CD4-positive, alpha-beta T cell treated with Interferon gamma for 1 hour (primary cell): ENCODE results near the gene HEBP1.
"Not testable (repeated sequence)": the region's sequence is repeated elsewhere in the genome, so short reads cannot be mapped to it uniquely, and the experiment has no call there.

Experiments used
- DNase-seq: peaks from one replicate; pipeline ENCODE4 v3.0.0-alpha.2; 2020

The HEBP1 gene, protein sequence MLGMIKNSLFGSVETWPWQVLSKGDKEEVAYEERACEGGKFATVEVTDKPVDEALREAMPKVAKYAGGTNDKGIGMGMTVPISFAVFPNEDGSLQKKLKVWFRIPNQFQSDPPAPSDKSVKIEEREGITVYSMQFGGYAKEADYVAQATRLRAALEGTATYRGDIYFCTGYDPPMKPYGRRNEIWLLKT

DNA sequence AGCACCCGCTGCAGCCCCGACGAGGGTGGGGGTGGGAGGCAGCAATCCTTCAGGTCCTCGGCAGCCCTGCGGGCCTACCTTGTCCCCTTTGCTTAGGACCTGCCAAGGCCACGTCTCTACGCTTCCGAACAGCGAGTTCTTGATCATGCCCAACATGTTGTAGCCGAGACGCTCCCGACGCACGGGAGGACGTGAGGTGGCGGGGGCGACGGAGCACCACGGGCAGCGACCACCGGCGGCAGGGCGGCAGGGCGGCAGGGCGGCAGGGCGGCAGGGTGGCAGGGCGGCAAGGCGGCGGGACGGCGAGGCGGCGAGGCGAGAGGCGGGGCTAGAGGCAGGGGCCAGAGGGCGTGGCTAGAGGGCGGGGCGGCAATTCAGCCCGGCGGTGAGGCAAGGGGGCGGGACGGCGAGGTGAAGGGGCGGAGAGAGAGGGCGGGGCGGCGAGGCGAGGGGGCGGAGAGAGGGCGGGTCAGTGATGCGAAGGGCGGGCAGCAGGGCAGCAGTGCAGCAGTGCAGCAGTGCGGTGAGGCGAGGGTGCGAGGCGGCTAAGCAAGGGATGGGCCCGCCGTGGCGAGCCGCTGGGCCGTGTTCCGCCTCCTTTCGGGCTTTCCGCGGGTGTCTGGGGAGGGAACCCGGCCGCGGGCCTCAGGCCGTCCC, at the start of gene HEBP1:
Gene HEBP1 (minus strand): TSS at position 307 of the 657 bp plus-strand sequence. CDS start 151 bp downstream, at position 156.
- peak; percentile 91 for DNase-seq

DNA sequence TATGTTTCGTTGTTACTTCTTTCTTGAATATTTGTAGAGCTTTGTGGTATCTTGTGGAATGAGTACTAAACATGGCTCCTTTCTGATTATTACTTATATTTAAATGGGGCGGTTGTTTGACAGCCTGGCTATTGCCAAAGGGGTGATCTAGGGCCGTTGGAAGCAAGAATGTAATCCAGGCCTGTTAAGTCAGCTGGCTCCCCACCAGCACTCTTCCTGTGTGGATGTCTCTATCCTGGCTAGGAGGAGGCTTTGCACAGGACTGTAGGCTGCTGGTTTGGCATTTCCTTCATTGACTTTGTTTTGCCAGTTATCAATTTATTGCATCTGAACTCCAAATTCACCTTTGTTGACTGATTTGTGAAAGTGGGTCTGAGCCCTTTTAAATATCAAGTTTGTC, 49.8 kb upstream of the HEBP1 start:
- DNase-seq = no peak

DNA sequence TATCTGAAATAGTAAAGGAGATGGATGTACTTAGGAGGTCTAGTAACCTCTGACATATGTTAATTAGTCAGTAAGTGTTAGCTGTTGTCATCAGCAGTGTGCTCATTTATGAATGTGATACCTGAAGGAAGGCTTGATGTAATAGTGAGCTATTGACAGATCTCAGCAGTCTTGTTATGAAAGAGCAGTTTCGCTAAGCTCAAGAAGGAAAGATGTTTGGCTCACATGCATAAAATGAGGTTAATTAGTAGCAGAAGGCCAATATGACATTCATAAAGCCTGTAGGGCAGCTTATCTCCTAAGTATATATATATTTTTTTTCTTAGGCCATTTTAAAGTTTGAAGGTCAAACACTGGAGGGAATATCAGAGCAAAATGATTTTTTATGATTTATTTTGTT, 46.9 kb upstream of the HEBP1 start:
- no peak for DNase-seq

DNA sequence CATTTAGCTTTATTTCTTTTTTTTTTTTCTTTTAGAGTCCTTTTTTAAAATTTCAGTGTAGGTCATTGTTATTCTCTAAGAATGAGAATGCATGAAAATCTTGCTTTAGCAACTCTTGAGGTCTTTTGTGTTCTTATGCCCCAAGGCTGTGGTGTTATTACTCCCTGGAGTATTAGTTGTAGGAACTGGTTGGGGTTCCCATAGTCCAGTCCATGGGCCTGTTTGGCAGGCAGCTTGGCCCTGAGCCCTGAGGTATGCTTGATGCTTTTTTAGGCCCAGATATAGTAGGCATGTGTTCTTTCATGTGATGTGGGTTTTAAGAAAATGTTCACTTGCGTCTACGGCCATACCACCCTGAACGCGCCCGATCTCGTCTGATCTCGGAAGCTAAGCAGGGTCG, 45.8 kb upstream of the HEBP1 start:
- DNase-seq = no peak

DNA sequence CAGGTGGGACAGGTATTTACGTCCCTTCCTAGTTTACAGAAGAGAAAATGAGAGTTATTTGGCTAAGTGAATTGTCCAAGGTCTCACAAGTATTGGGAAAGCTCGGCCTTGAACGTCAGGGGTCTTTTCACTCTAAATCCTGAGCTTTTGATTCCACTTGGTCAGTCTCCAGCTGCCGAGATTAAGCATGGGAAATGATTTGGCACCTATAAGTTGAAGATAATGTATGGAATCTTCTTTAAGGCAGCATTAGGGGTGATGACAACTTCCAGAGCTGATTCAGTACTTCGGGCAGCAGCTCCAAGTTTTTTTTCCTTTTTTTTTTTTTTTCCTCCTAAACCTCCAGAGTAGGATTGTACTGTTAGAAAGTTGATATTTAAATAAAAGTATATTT, 44.8 kb upstream of the HEBP1 start:
- DNase-seq = no peak

DNA sequence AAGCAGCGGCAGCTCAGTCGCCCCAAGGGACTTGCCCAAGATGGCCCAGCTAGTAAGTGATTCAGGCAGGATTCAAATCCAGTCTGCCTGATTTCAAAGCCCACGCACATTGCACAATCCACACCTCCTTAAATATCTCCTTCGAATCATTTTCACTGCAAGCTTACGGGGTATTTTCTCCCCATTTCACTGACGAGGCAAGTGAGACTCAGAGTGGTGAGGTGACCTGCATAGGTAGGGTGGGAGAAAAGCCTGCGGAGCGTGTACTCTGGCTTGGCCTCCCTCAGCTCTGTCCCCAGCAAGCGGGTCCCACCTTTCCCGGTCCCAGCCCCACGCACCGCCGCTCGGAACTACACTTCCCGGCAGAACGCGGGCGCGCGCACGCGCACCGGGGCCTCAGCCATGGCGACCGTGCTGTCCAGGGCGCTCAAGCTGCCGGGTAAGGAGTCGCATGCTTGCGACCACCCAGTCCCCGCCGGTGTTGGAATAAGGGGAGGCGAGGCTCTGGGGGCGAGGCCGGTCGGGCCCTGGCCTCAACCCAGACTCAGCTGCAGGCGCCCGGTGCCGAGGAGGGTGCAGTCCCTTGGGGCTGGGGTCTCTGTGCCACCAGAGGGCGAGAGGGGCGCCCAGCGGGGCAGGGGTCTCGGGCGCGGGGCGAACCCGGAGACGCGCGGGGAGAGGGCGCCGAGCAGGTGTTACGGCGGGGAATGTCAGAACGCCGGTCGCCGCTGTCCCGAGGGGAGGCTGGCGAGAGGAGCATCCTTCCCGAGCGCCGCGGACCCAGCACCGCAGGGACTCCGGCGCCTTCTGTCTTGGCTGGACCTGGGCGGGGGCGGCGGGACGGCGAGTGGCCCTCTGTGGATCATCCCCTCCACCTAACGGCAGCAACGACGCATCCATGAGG, 44.2 kb upstream of the HEBP1 start, which contains the start of gene FAM234B:
Gene FAM234B (plus strand): TSS at position 380 of the 904 bp plus-strand sequence. CDS start 23 bp downstream, at position 403.
- peak; percentile 72 for DNase-seq

DNA sequence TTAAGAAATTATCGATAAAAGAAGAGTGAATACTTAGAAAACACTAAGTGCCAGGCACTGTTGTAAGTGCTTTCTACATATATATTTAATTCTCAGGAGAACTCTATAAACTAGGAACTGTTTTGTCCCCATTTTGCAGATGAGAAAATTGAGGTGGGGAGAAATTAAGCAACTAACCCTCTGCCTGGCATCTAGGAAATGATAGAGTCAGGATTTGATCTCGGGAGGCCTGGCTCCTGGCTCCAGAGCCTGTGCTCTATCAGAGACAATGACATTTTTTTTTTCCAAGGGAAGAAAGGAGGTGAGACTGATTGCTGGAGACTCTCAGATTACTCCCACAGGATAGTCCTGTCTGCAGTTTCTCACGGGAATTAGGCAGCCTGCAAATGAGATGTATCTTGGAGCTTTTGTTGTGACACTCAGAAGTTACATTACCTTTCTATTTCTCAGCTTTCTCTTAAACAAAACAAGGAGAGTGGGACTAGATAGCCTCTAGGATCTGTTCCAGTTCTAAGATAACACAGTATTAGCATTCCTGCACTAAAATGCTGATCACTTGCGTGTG, 42.7 kb upstream of the HEBP1 start:
- no peak for DNase-seq

DNA sequence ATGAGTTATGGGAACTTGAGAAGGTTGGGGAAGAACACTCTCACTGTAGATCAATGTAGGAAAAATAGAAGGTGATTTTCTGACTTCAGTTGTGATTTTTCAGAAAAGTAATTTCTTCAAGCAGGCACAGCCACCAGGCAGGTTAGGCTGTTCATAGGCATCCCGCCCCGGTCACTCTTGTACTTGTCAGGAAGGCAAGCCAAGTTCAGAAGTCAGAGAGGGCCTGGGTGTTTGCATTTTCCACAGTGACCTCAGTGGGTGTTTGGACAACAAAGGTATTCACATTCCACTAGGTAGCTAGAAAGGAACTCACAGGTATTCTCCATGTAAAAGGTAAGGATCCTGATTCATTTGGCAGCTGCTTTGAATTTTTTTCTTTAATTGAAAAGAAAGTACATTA, 41.2 kb upstream of the HEBP1 start:
- no peak for DNase-seq

DNA sequence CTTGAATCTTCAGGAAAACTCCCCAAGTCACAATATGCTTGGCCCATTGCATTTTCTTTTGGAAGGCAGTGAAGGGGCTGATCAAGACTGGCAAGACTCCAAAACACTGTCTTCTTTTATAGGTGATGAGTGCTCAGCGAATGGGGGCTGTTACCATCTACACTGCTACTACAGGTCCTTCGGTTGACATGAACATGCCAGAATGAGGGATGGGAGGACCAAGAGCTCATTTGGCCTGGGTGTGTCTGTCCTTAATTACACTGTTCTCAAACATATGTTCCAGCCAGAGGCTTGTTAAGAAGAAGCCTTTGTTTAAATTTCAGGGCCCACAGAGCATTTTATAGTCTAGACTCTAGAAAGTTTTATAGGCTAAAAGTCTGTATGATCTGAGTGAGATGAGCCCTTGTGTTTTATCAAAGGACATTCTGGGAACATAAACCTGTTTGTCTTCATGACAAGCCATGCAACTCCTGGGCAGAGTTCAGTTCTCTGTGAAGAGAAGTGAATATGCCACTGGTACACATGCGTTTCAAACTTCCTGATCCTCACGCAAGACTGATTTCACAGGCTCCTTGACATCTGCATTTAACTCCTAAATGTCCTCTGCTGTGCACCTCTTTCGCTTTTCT, 39.4 kb upstream of the HEBP1 start:
- DNase-seq = no peak

DNA sequence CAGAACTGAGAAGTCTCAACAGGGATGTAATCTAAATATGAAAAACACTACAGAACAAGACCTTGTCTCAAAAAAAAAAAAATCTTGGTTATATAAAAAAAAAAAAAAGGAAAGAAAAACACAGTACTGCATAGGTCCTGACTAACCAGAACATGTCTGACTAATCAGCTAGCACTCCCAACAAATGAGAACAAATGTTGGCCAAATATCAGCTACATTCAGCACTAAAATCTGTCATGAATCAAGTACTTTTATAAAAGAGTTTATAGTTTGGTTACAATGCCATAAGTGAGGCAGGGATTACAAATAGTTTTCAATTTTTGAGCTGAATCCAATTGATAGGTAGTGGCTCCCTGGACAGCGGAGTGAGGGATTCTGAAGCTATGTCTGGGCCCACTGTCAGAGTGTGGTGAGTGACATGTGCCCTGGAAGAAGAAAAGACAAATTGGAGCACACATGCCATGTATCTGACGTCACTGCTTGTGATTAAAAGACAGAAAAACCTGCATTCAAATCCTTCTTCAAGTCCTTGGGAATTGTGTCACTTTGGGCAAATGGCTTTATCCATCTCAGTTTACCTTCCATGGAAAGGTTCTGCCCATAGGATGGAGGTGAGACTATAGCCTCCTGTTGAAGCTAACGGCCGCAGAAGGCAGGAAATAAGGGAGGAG, 38.6 kb upstream of the HEBP1 start:
- DNase-seq = no peak

DNA sequence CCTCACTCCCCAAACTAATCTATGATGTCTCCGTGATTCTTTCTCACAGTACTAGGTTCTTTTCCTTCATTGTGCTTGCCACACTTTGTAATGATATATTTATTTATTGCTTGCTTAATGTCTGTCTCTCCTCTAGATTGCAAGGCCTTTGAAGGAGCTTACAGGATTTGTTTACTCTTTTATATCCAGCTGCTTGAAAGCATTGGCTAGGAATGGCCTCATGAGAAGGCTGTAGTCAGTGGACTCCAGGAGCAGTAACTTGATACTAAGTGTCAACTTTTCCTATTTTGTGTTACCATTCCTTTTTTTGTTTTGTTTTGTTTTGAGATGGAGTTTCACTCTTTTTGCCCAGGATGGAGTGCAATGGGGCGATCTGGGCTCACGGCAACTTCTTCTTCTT, 36.8 kb upstream of the HEBP1 start:
- no peak for DNase-seq

DNA sequence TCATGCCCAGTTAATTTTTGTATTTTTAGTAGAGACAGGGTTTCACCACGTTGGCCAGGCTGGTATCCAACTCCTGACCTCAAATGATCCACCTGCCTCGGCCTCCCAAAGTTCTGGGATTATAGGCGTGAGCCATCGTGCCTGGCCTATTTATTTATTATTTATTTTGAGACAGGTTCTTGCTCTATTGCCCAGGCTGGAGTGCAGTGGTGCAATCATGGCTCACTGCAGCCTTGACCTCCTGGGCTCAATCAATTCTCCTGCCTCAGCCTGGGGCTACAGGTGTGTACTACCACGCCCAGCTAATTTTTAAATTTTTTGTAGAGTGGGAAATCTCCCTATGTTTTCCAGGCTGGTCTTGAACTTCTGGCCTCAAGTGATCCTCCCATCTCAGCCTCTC, 35.3 kb upstream of the HEBP1 start:
- DNase-seq = not testable (repeated sequence)

DNA sequence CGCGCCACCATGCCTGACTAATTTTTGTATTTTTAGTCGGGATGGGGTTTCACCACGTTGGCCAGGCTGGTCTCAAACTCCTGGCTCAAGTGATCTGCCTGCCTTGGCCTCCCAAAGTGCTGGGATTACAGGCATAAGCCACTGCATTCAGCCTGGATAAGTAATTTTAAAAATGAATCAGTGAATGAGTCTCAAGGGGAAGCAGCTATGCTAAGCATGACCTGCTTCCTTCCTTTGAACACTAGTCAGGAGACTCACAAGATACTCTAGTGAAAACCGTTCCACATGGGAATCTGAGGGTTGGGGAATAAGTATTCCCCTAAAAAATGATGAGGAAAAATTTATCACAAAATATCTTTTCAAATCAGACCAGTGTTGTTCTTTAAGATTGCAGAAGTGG, 33.4 kb upstream of the HEBP1 start:
- DNase-seq = no peak

DNA sequence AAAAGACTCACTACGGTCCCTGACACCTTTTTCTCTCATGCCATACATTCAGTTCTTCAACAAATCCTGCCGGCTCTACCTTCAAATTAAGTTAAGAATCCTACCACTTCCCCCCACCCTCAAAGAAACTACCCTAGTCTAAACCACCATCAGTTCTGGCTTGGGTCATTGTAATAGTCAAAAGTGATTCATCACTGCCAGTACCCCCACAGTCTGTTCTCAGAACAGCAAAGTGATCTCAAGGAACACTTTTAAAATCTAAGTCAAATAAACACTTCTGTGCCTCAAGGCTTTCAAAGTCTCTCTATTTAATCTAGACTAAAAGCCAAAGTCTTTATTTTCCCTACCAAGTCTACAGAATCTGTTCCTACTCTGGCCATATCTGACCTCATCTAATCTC, 32.1 kb upstream of the HEBP1 start:
- DNase-seq = no peak

DNA sequence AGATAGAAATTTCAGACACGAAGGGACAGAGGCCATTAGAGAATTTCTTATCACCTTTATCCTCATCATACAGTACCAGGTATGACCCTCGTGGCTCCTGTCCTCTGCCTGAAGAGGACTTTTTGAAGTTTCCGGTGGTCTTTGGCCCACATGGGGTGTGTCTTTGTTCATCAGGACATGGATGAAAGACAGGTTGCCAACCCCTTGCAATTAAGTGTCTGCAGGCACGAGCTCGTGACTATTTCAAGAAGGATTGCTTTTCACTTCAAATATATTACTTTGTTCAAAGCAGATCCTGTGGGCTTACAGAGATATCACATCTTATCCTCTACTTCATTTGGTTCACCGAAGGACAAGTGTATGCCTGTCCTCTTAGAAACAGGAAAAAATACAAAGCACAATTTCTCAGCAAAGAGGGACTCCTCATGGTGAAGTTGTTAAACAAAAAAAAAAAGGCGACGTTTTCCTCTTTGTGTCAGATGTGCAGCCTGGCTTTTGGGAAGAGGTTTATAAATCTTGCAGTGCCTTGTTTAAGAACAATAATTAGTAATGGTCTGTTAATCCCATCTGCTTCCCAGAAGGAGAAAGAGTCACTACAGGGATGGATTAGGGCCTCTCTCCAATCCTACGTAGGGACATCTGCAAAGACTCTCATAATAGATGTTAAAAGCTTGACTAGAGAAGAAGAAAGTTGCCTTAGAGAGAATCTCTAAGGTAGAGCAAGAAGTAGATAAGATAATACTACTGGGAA, 30.7 kb upstream of the HEBP1 start:
- no peak for DNase-seq

DNA sequence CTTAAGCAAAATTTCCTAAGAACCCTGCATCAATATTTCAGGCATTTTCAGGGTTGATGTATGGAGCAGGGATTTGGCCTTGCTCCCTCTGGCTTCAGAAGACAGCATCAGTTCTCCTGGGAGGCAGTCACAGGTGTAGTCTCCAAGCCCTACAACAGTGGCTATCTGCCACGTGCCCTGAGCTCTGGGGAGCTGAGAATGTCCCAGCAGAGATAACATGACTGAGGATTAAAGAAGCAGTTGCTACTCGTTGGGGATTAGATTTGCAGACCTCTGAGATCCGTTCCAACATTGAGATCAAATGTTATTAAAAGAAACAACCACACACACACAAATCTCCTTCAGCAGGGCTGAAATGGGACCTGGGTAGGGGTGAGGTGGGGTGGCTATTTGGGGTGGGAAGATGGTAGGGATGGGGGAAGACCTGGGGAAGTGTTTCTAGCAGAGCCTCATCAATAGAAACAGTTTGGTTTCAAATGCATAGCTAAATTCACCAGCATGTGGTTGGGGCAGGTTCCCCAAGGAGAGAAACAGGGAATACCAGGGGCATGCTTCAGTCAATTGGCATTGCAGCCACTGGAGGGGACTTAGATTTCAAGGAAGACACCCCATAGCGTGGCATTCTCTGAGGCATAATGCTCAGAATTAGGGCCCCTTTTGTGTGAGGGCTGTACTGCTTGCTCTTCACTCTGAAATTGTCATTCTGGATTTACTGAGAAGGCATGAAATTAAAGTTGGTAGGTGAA, 28.9 kb upstream of the HEBP1 start:
- DNase-seq = no peak

DNA sequence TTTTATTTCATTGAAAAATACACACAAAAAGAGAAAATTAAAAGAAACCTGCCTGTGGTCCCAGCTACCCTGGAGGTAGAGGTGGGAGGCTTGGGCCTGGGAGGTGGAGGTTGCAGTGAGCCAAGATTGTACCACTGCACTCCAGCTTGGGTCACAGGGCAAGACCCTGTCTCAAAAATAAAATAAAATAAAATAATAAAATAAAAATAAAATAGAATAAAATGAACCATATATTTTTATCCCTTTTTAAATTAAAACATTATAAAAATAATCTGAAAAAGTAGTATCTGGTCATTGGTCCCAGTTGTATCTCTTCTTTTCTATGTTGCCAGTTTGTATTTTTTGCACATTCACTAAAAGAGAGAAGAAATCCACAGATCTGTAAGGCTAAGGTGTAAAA, 27.4 kb upstream of the HEBP1 start:
- DNase-seq = no peak

DNA sequence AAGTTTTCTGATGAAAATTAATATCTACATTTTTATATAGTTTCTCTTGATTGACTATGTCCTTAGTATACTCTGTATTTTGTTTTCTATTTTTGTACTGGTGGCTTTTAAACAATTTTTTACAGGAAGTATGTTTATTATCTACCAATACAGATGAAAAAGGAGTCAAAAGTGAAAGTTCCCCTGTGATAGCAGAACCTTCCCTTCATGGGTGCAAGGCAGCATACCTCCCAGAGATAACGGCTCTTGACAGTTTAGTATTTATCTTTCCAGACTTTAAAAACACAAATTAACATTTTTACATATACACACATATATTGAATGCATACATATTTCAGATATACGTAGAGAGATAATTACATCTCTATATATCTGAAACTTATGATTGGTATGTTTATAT, 27.0 kb upstream of the HEBP1 start:
- no peak for DNase-seq

DNA sequence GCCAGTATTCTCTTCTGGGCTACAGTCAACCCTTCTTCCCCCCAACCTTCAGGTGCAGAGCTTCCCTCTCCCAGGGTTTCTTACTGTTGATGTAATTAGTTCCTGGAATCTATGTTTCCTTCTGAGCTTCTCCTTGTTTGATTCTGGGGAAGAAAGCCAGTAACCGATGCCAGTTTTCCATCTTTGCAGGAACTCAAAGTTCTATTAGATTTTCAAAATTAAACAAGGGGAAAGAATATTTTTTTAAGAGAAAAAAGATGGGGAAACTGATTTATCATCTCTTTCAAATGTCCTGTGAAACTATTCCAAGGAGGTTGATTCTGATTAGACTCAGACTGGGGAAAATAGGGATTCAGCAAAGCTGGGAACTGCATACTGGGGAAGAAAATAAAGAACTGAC, 26.2 kb upstream of the HEBP1 start:
- DNase-seq = no peak

DNA sequence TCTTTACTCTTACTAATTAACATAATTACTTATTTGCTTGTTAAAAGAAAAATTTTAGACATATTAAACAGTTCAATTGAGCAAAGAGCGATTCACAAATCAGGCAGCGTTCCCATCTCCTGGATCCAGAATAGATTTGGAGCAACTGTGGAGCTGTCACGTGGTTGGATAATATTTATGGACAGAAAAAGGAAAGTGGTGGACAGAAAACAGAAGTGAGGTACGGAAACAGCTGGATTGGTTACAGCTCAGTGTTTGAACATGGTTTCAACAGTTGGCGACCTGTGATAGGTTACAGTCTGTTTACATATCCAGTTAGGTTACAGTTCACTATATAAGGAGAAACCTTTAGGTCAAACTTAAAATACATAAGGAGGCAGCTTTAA, 24.5 kb upstream of the HEBP1 start:
- no peak for DNase-seq
